Neural cell (in vitro differentiated cells): ENCODE measurements around the gene TNFRSF12A.

Source experiments
- CTCF ChIP-seq: fragments of 450-650 bp; IDR thresholded peaks from 2 replicates; pipeline ENCODE4 v1.5.1; 2014; ENCODE audit warnings: antibody characterized with exemption, mild to moderate bottlenecking, moderate library complexity; ENCODE audit not compliant: poor library complexity, severe bottlenecking
- MXI1 ChIP-seq: fragments of 450-650 bp; conservative IDR thresholded peaks from 2 replicates; pipeline ENCODE4 v1.6.1; 2014; ENCODE audit warnings: antibody characterized with exemption, mild to moderate bottlenecking; ENCODE audit not compliant: poor library complexity, severe bottlenecking
- POLR2AphosphoS5 ChIP-seq: IDR thresholded peaks from 2 replicates; pipeline ENCODE4 v1.6.1; 2012
- RAD21 ChIP-seq: fragments of 450-650 bp; conservative IDR thresholded peaks from 2 replicates; pipeline ENCODE4 v1.6.1; 2014; ENCODE audit warnings: antibody characterized with exemption, mild to moderate bottlenecking, moderate library complexity
- SMC3 ChIP-seq: fragments of 450-650 bp; conservative IDR thresholded peaks from 2 replicates; pipeline ENCODE4 v1.6.1; 2014; ENCODE audit warnings: antibody characterized with exemption, mild to moderate bottlenecking, moderate library complexity; ENCODE audit not compliant: poor library complexity

- no peak for TF ChIP-seq CTCF
- no peak for TF ChIP-seq POLR2AphosphoS5
- no peak for TF ChIP-seq MXI1
- TF ChIP-seq RAD21, result no peak
- TF ChIP-seq SMC3, result no peak
Observed at GRCh38 chr16:3056336-3057180, 36.4 kb downstream of the TNFRSF12A start.
